GM03348 (cell line): ENCODE results near the gene ZNF74.
"Not testable (repeated sequence)": the region's sequence is repeated elsewhere in the genome, so short reads cannot be mapped to it uniquely, and the experiment has no call there.

Experiments
- DNase-seq: peaks from one replicate; pipeline ENCODE4 v3.0.0; 2012; ENCODE audit warnings: low spot score

ZNF74 gene

GRCh38 chr22:20448630-20449029, 54.7 kb downstream of the ZNF74 start:
- no peak for DNase-seq

DNA sequence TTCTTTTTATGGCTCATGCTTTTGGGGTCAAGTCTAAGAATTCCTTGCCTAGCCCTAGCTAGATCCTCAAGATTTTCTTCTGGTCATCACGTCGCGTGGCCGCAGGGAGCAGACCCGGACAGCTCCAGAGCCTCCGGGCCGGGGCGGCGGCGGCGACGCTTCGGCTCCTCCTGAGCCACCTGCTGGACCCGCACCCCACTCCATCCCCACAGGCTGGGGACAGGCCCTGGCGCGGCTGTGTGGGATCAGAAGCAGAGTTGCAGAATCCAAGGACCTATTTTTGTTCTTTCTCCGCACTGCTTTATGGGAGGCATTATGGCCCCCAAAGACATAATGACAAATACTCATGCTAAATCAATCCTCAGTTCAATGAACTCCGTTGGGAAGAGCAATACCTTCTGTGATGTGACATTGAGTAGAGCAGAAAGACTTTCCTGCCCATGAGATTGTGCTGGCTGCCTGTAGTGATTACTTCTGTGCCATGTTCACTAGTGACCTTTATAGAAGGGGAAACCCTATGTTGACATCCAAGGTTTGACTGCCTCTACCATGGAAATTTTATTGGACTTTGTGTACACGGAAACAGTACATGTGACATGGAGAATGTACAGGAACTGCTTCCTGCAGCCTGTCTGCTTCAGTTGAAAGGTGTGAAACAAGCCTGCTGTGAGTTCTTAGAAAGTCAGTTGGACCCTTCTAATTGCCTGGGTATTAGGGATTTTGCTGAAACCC, 56.0 kb downstream of the ZNF74 start:
- DNase-seq, result no peak

DNA sequence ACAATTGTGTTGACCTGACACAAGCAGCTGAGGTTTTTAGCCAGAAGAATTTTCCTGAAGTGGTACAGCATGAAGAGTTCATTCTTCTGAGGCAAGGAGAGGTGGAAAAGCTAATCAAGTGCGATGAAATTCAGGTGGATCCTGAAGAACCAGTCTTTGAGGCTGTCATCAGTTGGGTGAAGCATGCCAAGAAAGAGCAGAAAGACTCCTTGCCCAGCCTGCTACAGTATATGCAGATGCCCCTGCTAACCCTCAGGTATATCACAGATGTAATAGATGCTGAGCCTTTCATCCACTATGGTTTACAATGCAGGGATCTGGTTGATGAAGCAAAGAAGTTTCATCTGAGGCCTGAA, 56.6 kb downstream of the ZNF74 start:
- no peak for DNase-seq

- not testable (repeated sequence) for DNase-seq
Measured at GRCh38 chr22:20451129-20451778, 57.3 kb downstream of the ZNF74 start.

GRCh38 chr22:20451920-20452319, 58.0 kb downstream of the ZNF74 start:
- DNase-seq, result no peak

DNA sequence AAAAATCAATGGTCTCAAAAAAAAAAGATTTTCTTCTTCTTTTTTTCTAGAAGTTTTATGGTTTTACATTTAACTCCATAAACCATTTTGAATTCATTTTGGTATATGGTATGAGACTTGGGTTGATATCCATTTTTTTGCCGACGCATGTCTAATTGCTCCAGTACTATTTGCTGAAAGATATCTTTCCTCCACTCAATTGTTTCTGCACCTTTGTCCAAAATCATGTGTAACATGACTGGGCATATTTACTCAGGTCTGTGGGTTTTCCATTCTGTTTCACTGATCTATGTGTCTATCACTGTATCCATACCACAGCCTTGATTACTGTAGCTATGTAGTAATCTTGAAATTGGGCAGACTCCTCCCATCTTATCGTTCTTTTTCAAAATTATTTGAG, 59.3 kb downstream of the ZNF74 start:
- no peak for DNase-seq

DNA sequence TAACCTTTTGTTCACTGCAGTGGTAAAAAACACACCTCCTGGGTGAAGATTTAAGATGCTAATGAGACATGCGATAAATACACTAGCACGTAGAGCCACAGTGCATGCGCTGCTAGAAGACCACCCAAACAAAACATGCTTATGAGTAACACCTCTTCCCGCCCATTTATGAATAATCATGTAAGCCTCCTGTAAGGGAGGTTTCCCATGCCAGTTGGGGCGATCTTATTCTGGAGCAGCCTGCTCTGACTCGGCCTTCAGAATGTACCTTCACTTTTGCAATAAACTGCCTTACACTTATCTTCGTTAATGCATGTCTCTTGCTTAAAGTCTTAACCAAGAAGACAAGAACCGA, 61.7 kb downstream of the ZNF74 start:
- no peak for DNase-seq

- peak; percentile 93 for DNase-seq
Measured at GRCh38 chr22:20456064-20456721, 62.2 kb downstream of the ZNF74 start.

GRCh38 chr22:20456722-20457076, 62.7 kb downstream of the ZNF74 start:
- DNase-seq, result no peak

GRCh38 chr22:20457506-20458240, 63.7 kb downstream of the ZNF74 start:
- DNase-seq, result no peak
